Measurements from ENCODE around the gene NFATC2.

DNA sequence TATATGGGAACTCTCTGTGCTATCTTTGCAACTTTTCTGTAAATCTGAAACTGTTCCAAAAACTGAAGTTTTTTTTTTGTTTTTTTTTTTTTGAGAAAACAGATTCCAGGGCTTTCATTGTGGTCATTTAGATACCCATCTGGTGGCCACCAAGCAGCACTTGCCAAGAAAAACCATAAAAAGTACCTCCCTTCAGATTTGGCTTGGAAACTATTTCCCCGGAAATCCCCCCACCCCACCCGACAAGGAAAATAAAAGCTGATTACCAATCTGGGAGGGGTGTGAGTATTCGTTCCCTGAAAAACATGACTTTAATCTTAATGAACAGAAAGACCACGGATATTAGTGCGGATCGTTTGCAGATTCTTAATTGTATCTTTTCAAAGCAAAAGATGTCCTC lies 1.9 kb downstream of the NFATC2 start:
- TF ChIP-seq, protein P1, sequence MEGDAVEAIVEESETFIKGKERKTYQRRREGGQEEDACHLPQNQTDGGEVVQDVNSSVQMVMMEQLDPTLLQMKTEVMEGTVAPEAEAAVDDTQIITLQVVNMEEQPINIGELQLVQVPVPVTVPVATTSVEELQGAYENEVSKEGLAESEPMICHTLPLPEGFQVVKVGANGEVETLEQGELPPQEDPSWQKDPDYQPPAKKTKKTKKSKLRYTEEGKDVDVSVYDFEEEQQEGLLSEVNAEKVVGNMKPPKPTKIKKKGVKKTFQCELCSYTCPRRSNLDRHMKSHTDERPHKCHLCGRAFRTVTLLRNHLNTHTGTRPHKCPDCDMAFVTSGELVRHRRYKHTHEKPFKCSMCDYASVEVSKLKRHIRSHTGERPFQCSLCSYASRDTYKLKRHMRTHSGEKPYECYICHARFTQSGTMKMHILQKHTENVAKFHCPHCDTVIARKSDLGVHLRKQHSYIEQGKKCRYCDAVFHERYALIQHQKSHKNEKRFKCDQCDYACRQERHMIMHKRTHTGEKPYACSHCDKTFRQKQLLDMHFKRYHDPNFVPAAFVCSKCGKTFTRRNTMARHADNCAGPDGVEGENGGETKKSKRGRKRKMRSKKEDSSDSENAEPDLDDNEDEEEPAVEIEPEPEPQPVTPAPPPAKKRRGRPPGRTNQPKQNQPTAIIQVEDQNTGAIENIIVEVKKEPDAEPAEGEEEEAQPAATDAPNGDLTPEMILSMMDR (conservative IDR thresholded peaks at IDR 0.05; ENCODE audit: low read length): no peak
- no peak for TF ChIP-seq EZH2phosphoT487 (IDR thresholded peaks at IDR 0.05; ENCODE audit: borderline replicate concordance)
